ENCODE measurements around the gene BPHL.

- TF ChIP-seq EZH2 (IDR thresholded peaks at IDR 0.05; ENCODE audit: borderline replicate concordance, low read depth, low read length, severe bottlenecking): no peak
- TF ChIP-seq CTCF (IDR thresholded peaks at IDR 0.05; ENCODE audit: borderline replicate concordance, extremely low read depth, low read length, poor library complexity, severe bottlenecking): no peak
These were observed 9.6 kb upstream of the BPHL start for GRCh38 chr6:3108746-3109414.
